HG03097 (cell line): Measurements from ENCODE around the gene SMCP.

Source experiments
- ATAC-seq: cut with Tn5 transposase; IDR thresholded peaks from one replicate; pipeline ENCODE4 v1.9.1; 2021; ENCODE audit not compliant: unreplicated experiment, low FRiP score

The SMCP gene

GRCh38 chr1:152878042-152878441 lies at the start of gene SMCP:
Gene SMCP (plus strand): TSS chr1:152878322. CDS start chr1:152884423, 6,101 bp downstream.
- ATAC-seq: no peak

GRCh38 chr1:152836870-152837269 lies 41.3 kb upstream of the SMCP start:
- ATAC-seq: no peak

GRCh38 chr1:152842556-152842955 lies 35.6 kb upstream of the SMCP start, which contains the start of gene LCE6A:
Gene LCE6A (plus strand): TSS chr1:152842856. CDS start chr1:152843521, 665 bp downstream.
- no peak for ATAC-seq

GRCh38 chr1:152855661-152856060 lies 22.5 kb upstream of the SMCP start:
- no peak for ATAC-seq

GRCh38 chr1:152858062-152858461 lies 20.1 kb upstream of the SMCP start:
- no peak for ATAC-seq

- no peak for ATAC-seq
Measured at GRCh38 chr1:152859696-152860095, 18.4 kb upstream of the SMCP start, which contains the start of gene LCE7A. Gene LCE7A (plus strand): TSS chr1:152859996. CDS start chr1:152860698, 702 bp downstream.

GRCh38 chr1:152860129-152860528 lies 18.0 kb upstream of the SMCP start:
- ATAC-seq: no peak

GRCh38 chr1:152861374-152861773 lies 16.7 kb upstream of the SMCP start:
- no peak for ATAC-seq

GRCh38 chr1:152864443-152864842 lies 13.7 kb upstream of the SMCP start:
- no peak for ATAC-seq

- no peak for ATAC-seq
Measured at GRCh38 chr1:152866321-152866720, 11.8 kb upstream of the SMCP start.

- ATAC-seq: no peak
Measured at GRCh38 chr1:152869808-152870419, 8.2 kb upstream of the SMCP start.

GRCh38 chr1:152870831-152871730 lies 7.0 kb upstream of the SMCP start:
- ATAC-seq: no peak

GRCh38 chr1:152871731-152872126 lies 6.4 kb upstream of the SMCP start:
- no peak for ATAC-seq

GRCh38 chr1:152873495-152873894 lies 4.6 kb upstream of the SMCP start:
- no peak for ATAC-seq

GRCh38 chr1:152876827-152877226 lies 1.3 kb upstream of the SMCP start:
- no peak for ATAC-seq

- no peak for ATAC-seq
Measured at GRCh38 chr1:152879559-152880198, 1.6 kb downstream of the SMCP start.

- ATAC-seq: no peak
Measured at GRCh38 chr1:152880316-152880715, 2.2 kb downstream of the SMCP start.

GRCh38 chr1:152880907-152881306 lies 2.8 kb downstream of the SMCP start:
- no peak for ATAC-seq

GRCh38 chr1:152884085-152884484 lies 6.0 kb downstream of the SMCP start:
- no peak for ATAC-seq

- ATAC-seq: no peak
Measured at GRCh38 chr1:152884506-152884905, 6.4 kb downstream of the SMCP start.

- ATAC-seq: no peak
Measured at GRCh38 chr1:152884966-152885624, 7.0 kb downstream of the SMCP start.
